GM21381 (cell line): ENCODE results near the gene DNAJC19.

Experiments
- ATAC-seq: cut with Tn5 transposase; IDR thresholded peaks from one replicate; pipeline ENCODE4 v1.9.1; 2021; ENCODE audit warnings: mild to moderate bottlenecking, moderate library complexity; ENCODE audit not compliant: unreplicated experiment

DNAJC19 gene

GRCh38 chr3:180961552-180961951 lies 28.0 kb downstream of the DNAJC19 start:
- ATAC-seq: no peak

GRCh38 chr3:180961087-180961486 lies 28.4 kb downstream of the DNAJC19 start:
- no peak for ATAC-seq

- ATAC-seq: no peak
These were observed 29.8 kb downstream of the DNAJC19 start for GRCh38 chr3:180959691-180960090.

DNA sequence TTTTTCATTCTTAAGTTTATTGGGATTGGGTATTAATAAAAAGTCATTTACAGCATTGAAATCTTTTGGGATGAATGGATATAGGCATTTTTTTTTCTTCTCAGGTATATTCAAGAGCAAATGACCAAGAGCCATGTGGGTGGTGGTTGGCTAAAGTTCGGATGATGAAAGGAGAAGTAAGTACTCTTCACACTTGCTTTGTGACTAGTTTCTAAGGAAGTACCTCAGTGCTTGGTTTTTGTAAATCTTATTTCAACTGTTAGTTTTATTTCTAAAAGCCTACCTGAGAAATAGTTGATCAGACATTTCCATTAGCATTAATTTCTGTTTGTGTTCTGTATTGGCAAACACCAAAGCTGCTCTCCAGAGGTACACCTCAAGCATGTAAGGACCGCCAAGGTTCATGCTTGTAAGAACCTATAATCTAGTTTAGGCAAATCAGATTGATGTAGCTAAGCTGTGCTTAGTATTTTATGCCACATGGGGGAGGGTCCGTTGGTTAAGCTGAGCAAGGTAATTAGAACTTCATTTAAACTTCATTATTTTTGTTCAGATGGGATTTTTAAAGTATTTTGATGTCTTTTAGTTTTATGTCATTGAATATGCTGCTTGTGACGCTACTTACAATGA lies 41.7 kb downstream of the DNAJC19 start:
- ATAC-seq: peak; percentile 85

DNA sequence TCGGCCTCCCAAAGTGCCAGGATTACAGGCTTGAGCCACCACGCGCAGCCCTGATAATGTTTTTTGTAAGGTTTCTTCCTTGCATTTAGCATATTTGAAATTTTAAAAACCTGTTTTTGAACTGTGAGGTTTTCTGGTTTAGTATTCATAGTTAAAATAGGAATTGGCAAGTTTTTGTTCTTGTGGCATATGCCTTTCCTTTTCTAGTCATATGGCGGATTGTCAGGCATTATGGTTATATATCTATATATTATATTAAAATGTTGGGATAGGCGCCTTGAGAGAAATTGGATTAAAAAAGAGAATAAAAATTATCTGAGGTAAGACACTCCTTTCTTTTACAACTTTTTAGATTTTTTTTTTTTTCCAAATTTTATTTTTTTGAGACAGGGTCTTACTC lies 48.7 kb downstream of the DNAJC19 start:
- no peak for ATAC-seq

- ATAC-seq: no peak
These were observed 54.9 kb downstream of the DNAJC19 start for GRCh38 chr3:180934638-180935037.
